ENCODE results near the gene ATP13A3. TPM values are rescaled to one million over a fixed set of nuclear protein-coding genes. Genes with fewer than 3 reads are reported as not detected.

Gene ATP13A3
- total RNA-seq, 2 experiments from 2014 or later: 113 to 124 TPM

DNA sequence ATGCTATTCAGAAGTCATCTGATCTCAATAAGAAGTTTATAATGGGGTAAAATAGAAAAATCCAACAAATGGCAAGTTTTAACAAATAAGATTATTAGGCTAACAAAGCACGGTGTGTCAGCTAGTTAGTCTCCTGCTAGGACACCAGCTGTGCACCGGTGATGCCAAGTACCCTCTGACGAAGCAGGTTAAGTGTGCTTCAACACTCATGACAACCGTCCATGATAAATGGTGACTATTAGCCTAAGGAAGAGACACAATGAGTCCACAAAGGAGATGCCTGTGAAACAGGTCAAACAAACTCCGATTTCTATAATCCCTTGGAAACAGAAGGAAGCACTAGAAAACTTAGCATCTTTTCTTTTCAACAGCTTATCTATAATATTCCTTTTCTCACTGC, 36.5 kb downstream of the ATP13A3 start:
- peaks cover 5% of the 10 kb centered on the region for H3K4me1 Mint-ChIP-seq
- H3K9me3 Mint-ChIP-seq: no peaks in the 10 kb centered on the region
- H3K27me3 Mint-ChIP-seq: no peaks in the 10 kb centered on the region
- peaks cover 30% of the 10 kb centered on the region for H3K36me3 Mint-ChIP-seq
- no peak overlapping the region for H3K27ac Mint-ChIP-seq
- H3K4me3 Mint-ChIP-seq: no peak overlapping the region
- no peak for DNase-seq

DNA sequence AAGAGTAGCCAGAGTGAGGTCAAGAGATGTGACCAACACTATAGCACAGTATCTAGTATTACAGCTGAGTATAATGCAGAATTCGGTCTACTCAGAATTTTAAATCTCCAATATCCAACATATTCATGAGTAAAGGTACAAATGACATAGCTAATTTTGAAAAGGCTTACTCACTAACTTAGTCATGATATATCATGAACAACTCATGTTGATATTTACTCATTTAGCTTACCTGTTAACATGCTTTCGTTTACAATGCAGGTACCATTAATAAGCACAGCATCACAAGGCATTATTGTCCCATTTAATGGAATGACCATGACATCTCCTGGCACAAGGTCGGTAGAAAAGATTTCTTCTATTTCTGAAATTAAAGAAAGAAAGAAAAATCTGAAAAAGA, 36.9 kb downstream of the ATP13A3 start:
- H3K4me1 Mint-ChIP-seq: peaks cover 5% of the 10 kb centered on the region
- H3K4me3 Mint-ChIP-seq: no peak overlapping the region
- H3K9me3 Mint-ChIP-seq: no peaks in the 10 kb centered on the region
- no peaks in the 10 kb centered on the region for H3K27me3 Mint-ChIP-seq
- peaks cover 28% of the 10 kb centered on the region for H3K36me3 Mint-ChIP-seq
- no peak for DNase-seq
- H3K27ac Mint-ChIP-seq: no peak overlapping the region

DNA sequence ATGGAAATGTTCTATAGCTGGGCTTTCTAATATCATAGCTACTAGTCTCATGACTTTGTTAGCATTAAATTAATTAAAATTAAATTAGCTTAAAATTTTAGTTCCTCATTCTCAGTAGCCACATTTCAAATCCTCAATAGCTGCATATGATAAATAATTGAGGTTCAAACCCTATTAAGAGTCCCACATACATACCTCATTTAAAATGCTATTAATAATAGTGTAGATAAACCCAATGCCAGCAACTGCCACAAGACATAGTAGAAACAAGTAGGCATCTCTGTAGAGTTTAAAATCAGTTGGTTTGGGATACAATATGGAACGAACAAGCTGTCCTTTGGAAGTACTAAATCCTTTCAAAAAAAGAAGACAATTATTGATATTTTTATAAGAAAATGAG, 39.1 kb downstream of the ATP13A3 start:
- Mint-ChIP-seq H3K4me3 (no peak overlapping the region), H3K36me3 (peaks cover 28% of the 10 kb centered on the region)

GRCh38 chr3:194447161-194447560, 39.6 kb downstream of the ATP13A3 start:
- H3K36me3 Mint-ChIP-seq: peaks cover 25% of the 10 kb centered on the region
- DNase-seq: no peak
- H3K27ac Mint-ChIP-seq: no peak overlapping the region
- peaks cover 5% of the 10 kb centered on the region for H3K4me1 Mint-ChIP-seq
- no peak overlapping the region for H3K4me3 Mint-ChIP-seq
- H3K27me3 Mint-ChIP-seq: no peaks in the 10 kb centered on the region
- no peaks in the 10 kb centered on the region for H3K9me3 Mint-ChIP-seq

More for the DNA sequence above, 39.1 kb downstream of the ATP13A3 start:
- H3K27me3 Mint-ChIP-seq: no peaks in the 10 kb centered on the region
- no peak for DNase-seq
- H3K4me1 Mint-ChIP-seq: peaks cover 5% of the 10 kb centered on the region
- H3K27ac Mint-ChIP-seq: no peak overlapping the region
- H3K9me3 Mint-ChIP-seq: no peaks in the 10 kb centered on the region

DNA sequence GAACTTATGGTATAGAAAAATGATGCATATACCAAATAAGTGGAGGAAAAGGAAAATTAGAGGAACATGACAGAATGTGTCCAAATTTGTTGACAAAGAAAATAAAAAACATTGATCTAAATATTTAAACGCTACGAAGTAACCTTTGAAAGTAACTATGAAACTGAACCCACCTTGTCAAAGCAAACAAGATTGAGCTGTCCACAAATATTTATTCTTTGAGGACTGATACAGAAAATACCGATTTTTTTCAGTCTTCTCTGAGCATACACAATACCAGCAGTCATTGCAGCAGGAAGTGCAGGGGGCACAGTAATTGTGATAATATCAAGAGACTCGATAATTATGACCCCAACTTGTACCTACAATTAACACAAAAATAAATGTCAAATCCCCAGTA, 40.0 kb downstream of the ATP13A3 start:
- H3K36me3 Mint-ChIP-seq: peaks cover 26% of the 10 kb centered on the region
- H3K27me3 Mint-ChIP-seq: no peaks in the 10 kb centered on the region
- H3K4me3 Mint-ChIP-seq: no peak overlapping the region
- no peaks in the 10 kb centered on the region for H3K9me3 Mint-ChIP-seq
- no peak overlapping the region for H3K27ac Mint-ChIP-seq
- peaks cover 5% of the 10 kb centered on the region for H3K4me1 Mint-ChIP-seq
- no peak for DNase-seq

DNA sequence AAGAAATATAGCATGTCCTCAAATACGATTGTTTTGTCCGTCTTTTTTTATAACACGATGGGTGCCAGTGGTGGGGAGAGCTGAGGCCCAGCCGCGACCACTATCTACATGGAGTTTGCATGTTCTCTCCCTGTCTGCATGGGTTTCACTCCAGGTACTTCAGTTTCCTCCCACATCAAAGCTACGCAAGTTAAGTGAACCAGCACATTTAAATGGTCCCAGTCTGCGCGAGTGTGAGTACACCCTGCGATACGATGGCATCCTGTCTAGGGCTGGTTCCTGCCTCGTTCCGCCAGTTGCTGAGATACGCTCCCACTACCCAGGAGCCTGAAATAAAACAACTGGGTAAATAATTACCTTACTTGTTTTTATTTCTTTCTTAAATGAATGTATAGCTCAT, 40.6 kb downstream of the ATP13A3 start:
- H3K36me3 Mint-ChIP-seq: peaks cover 23% of the 10 kb centered on the region
- no peak overlapping the region for H3K4me3 Mint-ChIP-seq
- no peak overlapping the region for H3K27ac Mint-ChIP-seq
- H3K27me3 Mint-ChIP-seq: no peaks in the 10 kb centered on the region
- no peak for DNase-seq
- no peaks in the 10 kb centered on the region for H3K9me3 Mint-ChIP-seq
- peaks cover 5% of the 10 kb centered on the region for H3K4me1 Mint-ChIP-seq

DNA sequence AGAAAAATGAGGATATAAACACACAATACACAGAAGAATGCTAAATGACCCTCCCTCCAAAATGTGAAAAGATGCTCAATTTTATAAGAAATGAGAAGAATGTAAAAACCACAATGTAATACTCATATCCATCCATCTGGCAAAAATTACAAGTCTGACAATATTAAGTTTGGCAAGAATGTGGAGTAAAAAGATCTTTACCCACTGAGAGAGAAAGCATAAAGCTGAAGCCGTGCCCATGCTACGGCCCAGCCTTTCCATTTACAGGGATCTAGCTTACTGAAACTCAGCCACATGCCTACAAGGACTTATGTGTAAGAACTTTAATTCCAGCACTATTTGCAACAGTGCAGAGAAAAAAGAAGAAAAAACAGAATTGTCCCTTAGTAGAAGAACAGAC, 42.9 kb downstream of the ATP13A3 start:
- Mint-ChIP-seq H3K4me1 (peaks cover 5% of the 10 kb centered on the region), H3K36me3 (peaks cover 22% of the 10 kb centered on the region), H3K9me3 (no peaks in the 10 kb centered on the region), H3K27ac (no peak overlapping the region), H3K27me3 (no peaks in the 10 kb centered on the region), H3K4me3 (no peak overlapping the region)
- no peak for DNase-seq

DNA sequence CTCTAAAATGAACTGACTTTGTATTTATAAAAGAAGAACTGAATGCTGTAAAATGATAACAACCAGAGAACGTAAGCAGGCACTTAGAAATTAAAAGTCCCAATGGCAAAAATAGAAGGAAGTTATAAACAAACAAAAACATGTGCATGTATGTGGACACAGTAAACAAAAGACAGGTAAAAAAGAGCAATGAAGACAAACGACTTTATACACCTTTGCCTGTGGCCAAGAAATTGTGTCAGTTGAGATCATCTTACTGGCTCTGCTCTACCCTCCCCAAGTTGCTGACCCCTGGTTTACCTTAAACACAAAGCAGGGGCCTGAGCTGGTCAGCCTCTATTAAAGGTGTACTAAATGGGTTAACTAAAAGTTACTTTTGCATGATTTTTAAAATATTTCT, 46.0 kb downstream of the ATP13A3 start:
- no peak for DNase-seq
- Mint-ChIP-seq H3K27ac (no peak overlapping the region), H3K4me1 (no peaks in the 10 kb centered on the region), H3K9me3 (no peaks in the 10 kb centered on the region), H3K27me3 (no peaks in the 10 kb centered on the region), H3K4me3 (no peak overlapping the region), H3K36me3 (peaks cover 23% of the 10 kb centered on the region)

DNA sequence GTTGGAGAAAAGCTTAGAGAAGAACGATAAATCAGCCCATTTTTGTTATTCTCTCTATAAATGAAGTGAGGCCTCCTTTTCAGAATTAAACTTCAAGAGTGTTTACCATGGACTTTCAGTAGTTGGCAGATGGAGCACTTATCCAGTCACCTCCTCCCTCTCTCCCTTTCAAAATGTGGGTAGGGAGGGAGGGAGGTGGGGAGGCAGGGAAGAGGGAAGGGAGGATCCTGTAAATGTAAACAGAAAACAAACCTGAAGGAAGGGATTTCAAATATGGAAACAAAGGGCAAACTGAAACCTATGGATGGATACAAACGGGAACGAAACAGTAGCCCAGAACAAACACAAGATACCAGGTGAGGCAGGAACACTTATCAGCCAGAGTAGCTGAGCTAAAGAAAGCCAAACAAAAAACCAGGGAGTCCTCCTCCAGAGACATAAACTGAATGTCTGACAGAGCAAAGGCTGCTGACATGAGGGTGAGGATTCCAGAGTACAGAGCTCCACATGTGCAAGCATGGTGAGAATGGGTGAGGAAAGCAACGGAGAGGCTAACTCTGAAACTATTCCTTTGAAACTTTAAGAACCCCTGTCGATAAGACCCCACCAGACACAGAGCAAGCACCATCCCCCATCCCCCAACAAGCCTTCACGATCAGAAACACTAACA, 46.8 kb downstream of the ATP13A3 start:
- H3K36me3 Mint-ChIP-seq: peaks cover 27% of the 10 kb centered on the region

GRCh38 chr3:194434503-194434902, 52.3 kb downstream of the ATP13A3 start:
- no peak overlapping the region for H3K27ac Mint-ChIP-seq
- no peaks in the 10 kb centered on the region for H3K9me3 Mint-ChIP-seq
- no peak for DNase-seq
- peaks cover 23% of the 10 kb centered on the region for H3K36me3 Mint-ChIP-seq
- no peaks in the 10 kb centered on the region for H3K4me1 Mint-ChIP-seq
- no peaks in the 10 kb centered on the region for H3K27me3 Mint-ChIP-seq
- no peak overlapping the region for H3K4me3 Mint-ChIP-seq

More for the DNA sequence above, 46.8 kb downstream of the ATP13A3 start:
- Mint-ChIP-seq H3K27me3 (no peaks in the 10 kb centered on the region), H3K4me3 (no peak overlapping the region), H3K4me1 (no peaks in the 10 kb centered on the region), H3K9me3 (no peaks in the 10 kb centered on the region), H3K27ac (no peak overlapping the region)
- no peak for DNase-seq

DNA sequence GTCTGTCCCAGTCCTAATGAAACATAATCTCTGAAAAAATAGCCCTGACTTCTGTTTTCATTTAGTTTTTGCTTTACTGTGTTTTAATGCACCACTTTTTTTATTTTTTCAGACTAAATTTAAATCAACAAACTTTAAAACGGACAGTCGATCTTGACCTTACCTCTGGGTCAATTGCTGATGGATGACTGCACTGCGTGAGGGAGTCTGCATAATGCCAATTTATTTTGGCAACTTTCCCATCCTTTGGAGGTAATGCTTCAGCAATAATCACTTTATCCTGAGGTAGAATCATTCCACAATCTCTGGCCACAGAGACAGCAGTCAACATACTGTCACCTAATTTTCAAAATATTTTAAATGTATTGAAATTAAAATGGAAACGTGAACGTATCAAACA, 55.2 kb downstream of the ATP13A3 start:
- DNase-seq: no peak
- Mint-ChIP-seq H3K27me3 (no peaks in the 10 kb centered on the region), H3K4me1 (no peaks in the 10 kb centered on the region), H3K27ac (no peak overlapping the region), H3K9me3 (no peaks in the 10 kb centered on the region), H3K36me3 (peaks cover 20% of the 10 kb centered on the region), H3K4me3 (no peak overlapping the region)

- Mint-ChIP-seq H3K27ac (no peak overlapping the region), H3K4me1 (no peaks in the 10 kb centered on the region), H3K27me3 (no peaks in the 10 kb centered on the region), H3K4me3 (no peak overlapping the region), H3K36me3 (peaks cover 12% of the 10 kb centered on the region), H3K9me3 (no peaks in the 10 kb centered on the region)
- no peak for DNase-seq
These were observed 61.4 kb downstream of the ATP13A3 start for GRCh38 chr3:194425399-194425798.

- no peak for DNase-seq
- Mint-ChIP-seq H3K9me3 (no peaks in the 10 kb centered on the region), H3K27ac (peak overlapping the region; percentile 73), H3K4me1 (no peaks in the 10 kb centered on the region), H3K4me3 (no peak overlapping the region), H3K36me3 (peaks cover 12% of the 10 kb centered on the region), H3K27me3 (no peaks in the 10 kb centered on the region)
These were observed 61.8 kb downstream of the ATP13A3 start for GRCh38 chr3:194424953-194425352.

DNA sequence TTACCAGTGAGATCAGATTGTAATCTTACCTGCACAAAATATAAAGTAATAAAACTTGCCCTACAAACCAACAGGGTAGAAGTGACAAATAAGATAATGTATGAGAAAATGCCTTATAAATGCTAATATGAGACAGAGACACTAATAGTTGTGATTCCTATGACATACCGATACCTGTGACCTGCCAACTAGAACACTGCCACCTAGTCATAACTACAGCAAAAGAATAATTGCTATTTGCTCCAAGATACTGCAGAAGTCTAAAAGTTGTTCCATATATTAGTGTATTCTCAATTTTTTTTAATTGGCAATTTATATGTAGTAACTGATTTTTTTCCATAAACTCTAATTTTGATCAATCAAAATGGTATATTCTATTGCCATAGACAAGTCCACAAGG, 62.4 kb downstream of the ATP13A3 start:
- H3K36me3 Mint-ChIP-seq: peaks cover 13% of the 10 kb centered on the region
- DNase-seq: no peak
- H3K9me3 Mint-ChIP-seq: no peaks in the 10 kb centered on the region
- H3K27me3 Mint-ChIP-seq: no peaks in the 10 kb centered on the region
- H3K4me3 Mint-ChIP-seq: no peak overlapping the region
- no peak overlapping the region for H3K27ac Mint-ChIP-seq
- H3K4me1 Mint-ChIP-seq: no peaks in the 10 kb centered on the region

DNA sequence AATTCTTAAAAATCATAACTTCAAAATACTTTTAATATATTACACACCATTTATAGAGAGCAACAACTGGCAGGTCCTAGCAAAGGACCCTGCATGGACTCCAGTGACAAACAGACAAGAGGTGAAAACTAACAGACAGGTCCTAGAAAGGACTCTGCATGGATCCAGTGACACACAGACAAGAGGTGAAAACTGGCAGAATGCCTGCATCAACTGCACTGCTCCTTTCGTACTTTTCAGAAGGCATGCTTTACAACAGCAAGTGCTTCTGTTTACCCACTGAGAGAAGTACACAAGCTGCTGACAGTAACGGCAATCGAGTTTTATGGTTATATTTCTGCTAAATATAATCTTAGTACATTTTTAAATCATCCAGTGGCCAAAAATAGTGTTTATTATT, 63.5 kb downstream of the ATP13A3 start:
- H3K9me3 Mint-ChIP-seq: no peaks in the 10 kb centered on the region
- H3K27me3 Mint-ChIP-seq: no peaks in the 10 kb centered on the region
- no peak overlapping the region for H3K27ac Mint-ChIP-seq
- no peak for DNase-seq
- peaks cover 17% of the 10 kb centered on the region for H3K36me3 Mint-ChIP-seq
- no peaks in the 10 kb centered on the region for H3K4me1 Mint-ChIP-seq
- H3K4me3 Mint-ChIP-seq: no peak overlapping the region

DNA sequence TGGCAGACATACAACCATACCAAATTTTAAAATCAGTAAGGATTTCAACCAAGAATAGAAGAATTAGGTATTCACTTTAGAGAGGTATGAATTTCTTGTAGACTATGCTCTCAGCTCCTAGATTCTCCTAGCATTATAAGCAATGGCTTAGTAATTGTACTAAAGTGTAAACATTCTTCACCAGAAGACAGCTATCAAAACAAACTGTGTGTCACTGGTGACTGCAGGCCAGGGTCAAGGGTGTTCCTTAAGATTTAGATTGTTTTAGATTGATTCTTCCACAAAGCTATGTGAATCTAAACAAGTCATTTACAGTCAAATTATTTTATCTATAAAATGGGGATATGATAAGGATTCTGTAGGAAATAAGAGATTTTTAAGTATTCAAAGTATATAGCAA, 64.6 kb downstream of the ATP13A3 start:
- no peaks in the 10 kb centered on the region for H3K27me3 Mint-ChIP-seq
- H3K4me3 Mint-ChIP-seq: no peak overlapping the region
- H3K4me1 Mint-ChIP-seq: no peaks in the 10 kb centered on the region
- no peak for DNase-seq
- peaks cover 17% of the 10 kb centered on the region for H3K36me3 Mint-ChIP-seq
- no peaks in the 10 kb centered on the region for H3K9me3 Mint-ChIP-seq
- no peak overlapping the region for H3K27ac Mint-ChIP-seq

Data from activated naive CD8-positive, alpha-beta T cell treated with anti-CD3 and anti-CD28 coated beads for 36 hours (primary cell).